GM18861 (cell line): ENCODE results near the gene SYT17.

Experiments
- ATAC-seq: cut with Tn5 transposase; IDR thresholded peaks from one replicate; pipeline ENCODE4 v1.9.1; 2021; ENCODE audit not compliant: unreplicated experiment

The SYT17 gene

DNA sequence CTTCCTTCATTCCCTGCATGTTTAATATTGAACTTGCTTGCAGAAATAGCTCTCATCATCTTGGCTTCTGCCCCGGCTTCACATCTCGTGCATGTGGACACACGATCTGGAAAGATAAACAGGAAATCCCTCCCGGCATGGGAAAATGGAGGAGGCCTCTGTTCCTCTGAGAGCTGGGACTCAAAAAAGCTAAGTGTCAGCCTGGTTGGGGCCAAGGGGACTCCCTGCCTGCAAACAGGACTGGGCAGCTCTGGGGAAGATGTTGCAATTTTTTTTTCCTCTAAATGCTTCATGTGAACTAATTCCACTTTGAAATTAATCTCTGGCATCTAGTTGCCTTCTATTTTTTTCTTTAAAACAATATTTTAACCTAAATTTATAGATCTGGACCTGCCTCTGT is 29.4 kb upstream of the SYT17 start:
- no peak for ATAC-seq

DNA sequence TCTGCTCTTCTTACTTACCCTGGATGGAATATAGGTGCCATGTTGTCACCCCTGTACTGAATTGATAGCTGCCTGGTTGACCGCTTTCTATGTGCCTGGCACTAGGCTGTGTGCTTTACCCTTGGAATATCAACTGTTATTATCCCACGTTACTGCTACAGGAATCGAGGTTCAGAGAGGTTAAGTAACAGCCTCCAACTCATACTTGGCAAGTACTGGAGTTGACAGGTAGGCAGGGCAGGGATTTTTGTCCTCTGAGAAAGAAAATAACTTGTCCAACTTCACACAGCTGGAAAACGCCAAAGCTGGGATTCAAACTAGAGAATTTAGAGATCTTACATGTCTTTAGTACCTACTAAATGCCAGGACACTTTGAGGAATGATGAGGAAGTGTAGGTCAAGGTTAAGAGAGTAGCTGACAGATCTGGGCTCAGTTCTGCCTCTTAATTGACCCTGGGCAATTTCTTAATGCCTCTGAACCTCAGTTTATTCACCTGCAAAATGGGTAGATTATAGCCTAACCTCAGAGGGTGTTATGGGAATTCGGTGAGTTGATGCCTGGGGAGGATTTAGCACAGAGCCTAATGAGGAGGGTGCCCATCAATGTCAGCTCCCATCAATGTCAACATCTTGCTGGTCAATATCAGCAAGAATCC is 28.5 kb upstream of the SYT17 start:
- no peak for ATAC-seq

DNA sequence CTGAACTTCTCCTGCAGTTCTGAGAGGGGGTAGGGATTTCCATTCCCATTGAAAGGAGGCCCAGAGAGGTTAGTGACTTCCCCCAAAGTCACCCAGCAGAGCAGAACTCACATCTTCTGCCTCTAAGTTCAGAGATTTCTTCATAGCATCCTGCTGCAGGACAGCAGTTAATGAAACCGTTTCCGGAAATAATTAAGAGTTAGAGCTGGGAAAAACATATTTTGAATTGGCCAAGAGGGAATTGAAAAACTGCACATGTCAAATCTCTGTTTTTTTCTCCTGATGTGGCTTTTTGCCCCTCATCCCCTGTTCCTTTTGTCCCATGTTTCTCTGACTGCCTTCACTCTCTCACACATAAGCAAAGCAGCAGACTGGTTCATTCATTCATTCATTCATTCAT is 27.6 kb upstream of the SYT17 start:
- ATAC-seq, result no peak

DNA sequence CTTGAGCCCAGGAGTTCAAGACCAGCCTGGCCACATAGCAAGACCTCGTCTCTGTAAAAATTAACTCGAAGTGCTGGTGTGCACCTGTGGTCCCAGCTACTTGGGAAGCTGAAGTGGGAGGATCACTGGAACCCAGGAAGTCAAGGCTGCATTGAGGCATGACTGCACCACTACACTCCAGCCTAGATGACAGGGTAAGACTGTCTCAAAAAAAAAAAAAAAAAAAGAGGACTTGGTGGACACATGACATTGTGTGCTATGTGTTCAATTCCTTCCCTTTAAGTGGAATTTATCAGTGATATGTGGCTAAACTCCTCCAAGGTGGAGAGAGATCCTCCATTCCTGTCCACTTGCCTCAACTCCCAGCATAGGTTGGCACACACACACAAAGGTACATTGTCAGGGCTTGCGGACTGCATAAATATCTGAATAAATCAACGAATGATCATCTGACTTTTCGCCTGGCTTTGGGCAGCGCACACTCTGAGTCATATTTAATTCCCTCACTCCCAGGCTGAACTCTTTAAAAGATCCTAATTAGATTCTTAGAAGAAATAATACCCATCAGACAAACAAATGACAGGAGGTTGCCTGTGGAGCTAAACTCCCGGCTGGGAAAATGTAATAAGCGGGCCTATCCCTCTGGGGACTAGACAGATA is 25.0 kb upstream of the SYT17 start:
- ATAC-seq, result no peak

DNA sequence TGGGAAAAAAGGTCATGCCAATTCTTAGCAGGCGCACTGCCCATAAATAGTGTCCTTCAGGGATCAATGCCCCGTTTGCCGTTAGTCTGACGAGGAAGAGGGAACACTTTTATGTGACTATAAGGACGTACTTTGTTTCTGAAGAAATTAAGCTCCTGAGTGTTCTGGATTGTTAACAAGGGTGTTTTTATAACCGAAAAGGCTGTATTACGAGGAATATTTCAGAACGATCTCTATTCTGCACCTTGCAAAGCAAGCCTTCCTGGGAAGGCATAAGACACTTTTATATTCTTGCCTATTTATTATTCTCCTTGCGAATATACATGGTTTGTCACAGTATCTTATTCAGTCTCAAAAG is 24.5 kb upstream of the SYT17 start:
- ATAC-seq, result no peak

DNA sequence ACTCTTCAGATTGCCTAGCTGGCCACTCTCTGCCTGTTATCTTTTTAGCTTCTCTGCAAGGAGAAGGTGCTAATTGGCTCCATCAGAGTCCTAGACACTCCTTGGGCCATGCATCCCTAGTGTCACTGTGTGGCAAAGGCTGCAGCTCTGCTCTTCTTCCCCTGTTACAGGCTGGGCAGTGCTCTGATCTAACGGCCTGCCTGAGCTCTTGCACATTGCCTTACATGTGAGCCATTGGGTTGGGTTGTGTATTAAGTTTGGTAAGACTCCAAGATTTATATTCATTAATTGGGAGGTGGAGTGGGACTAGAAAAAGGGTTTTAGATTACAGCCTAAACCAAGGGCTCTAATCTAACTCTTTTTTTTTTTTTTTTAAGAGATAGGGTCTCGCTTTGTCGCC is 23.0 kb upstream of the SYT17 start:
- no peak for ATAC-seq

DNA sequence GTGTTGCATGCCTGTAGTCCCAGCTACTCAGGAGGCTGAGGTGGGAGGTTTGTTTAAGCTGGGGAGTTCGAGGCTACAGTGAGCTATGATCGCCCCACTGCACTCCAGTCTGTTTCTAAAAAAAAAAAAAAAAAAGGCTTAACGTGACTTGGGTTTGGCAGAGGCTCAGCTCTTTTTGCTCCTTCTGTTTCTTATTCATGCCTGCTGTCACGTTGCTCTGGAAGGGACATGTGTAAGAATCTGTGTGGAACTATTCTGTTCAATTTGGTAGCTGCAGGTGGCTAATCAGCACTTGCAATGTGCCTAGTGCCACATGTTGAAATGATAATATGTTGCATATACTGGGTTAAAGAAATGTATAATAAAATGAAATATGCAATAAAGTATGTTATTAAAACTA is 20.9 kb upstream of the SYT17 start:
- no peak for ATAC-seq

DNA sequence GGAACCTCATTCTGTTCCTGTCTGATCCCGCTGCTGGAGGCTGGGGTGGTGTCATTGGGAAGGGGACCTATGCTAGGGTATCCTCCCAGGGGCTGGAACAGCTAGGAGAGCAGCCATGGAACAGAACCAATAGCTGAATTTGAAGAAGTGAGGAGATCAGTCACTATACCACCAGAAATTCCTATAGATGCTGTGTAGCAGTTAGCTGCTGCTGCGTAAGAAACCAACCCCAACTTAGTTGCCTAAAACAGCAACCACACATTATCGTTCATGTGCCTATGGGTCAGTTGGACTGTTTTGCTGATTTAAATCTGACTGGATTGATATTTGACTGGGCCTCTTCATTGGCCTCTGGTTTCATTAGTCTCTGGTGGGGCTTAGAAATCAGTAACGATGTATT is 20.4 kb upstream of the SYT17 start:
- no peak for ATAC-seq

DNA sequence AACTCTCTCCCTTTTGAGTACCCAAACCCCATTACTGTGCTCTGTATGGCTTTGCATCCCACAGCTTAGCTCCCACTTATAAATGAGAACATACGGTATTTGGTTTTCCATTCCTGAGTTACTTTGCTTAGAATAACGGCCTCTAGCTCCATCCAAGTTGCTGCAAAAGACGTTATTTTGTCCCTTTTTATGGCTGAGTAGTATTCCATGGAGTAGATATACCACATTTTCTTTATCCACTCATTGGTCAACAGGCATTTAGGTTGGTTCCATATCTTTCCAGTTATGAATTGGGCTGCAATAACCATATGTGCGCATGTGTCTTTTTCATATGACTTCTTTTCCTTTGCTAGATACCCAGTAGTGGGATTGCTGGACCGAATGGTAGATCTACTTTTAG is 19.9 kb upstream of the SYT17 start:
- ATAC-seq, result no peak

DNA sequence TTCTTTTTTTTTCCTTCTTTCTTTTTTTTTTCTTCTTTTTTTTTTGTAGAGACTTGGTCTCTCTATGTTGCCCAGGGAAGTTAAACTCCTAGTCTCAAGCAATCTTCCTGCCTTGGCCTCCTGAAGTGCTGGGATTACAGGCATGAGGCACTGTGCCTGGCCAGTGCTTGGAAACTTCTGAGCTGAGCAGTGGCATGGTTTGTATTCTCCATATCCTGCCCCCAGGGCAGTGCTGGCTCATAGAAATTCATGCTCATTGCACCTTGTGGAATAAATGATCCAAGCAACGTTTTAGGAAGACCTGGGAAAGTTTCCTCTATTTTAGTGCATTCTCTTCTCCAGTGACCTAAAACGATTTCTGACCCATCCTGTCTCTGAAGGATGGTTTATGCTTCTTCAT is 16.7 kb upstream of the SYT17 start:
- no peak for ATAC-seq

DNA sequence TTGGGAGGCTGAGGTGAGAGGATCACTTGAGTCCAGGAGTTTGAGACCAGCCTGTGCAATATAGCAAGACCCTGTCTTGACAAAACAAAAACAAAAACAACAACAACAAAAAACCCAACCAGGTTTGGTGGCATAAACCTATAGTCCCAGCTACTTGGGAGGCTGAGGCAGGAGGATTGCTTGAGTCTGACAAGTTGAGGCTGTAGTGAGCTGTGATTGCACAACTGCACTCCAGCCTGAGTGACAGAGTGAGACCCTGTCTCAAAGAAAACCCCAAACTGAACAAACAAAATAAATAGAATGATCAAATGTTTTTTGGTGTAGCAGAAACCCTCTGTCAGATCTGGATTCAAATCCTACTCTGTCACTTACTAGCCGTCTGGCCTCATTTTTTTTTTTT is 16.0 kb upstream of the SYT17 start:
- ATAC-seq, result no peak

DNA sequence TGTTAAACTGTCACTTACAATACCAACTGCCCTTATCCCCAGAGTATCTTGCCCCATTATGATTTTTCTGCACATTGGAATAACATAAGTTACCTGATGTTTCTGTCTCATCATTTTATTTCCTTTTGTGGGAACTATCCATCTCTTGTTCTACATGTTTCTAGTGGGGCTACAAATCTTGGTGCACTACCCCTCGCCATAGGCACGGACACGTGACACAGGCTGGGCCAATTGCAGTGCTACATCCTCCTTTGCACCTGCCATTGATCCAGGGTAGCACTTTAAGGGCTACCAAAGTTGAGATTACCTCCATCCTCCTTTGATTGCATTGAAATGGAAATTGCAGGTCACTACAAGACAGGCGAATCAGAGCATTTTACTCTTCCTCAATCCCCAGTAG is 14.2 kb upstream of the SYT17 start:
- no peak for ATAC-seq

DNA sequence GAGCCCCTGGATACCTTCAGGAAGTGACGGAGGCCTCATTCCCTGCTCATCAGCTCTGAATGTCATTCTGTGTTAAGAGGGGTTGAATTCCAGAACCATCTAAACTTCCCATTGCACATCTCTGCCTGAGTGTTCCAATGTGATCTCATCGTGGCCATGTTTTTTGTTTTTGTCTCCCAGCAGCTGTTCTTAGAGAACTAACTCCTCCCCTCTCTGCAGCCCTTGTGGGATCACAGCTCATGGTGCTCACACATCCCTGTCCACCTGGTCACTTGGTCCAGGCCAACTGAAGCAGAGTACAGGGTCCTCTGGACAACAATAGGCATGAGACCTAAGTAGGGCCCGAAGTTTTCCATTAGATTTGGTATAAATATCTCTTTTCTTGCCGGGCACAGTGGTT is 6.0 kb upstream of the SYT17 start:
- no peak for ATAC-seq

DNA sequence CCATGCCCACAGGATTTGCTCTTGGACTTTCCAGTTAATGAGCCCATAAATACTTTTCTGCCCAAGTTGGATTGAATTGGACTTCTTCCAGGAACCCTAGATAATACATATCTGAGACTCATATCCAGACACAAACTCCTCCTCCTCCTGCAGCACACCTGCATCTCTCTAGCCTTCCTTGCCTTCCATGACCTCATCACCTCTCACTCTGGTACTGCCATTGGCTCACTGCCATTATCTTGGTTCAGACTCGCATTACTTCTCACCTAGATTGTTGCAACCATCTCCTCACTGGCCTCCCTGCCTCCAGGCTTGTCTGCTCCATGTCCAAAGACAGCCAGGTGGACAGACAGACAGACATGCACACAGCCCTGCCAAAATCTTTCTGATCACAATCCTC is 4.8 kb upstream of the SYT17 start:
- no peak for ATAC-seq

DNA sequence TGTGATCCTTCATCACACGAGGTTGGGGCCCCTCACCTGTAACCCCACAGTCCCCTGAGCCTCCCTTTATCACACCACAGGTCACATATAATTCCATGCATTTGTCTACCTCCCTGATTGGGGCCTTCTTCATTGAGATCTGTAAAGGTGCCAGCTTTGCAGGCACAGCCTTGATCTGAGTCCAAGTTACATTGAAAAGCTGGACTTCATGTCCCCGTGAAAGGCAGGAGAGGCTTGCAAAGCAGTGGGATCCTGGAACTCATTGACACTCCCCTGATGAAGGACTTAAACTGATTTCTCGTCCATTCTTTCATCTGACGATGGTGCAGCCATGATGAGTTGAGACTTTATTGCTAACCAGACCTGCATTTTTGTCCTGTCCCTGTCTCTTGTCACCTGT is 3.8 kb upstream of the SYT17 start:
- ATAC-seq, result no peak

DNA sequence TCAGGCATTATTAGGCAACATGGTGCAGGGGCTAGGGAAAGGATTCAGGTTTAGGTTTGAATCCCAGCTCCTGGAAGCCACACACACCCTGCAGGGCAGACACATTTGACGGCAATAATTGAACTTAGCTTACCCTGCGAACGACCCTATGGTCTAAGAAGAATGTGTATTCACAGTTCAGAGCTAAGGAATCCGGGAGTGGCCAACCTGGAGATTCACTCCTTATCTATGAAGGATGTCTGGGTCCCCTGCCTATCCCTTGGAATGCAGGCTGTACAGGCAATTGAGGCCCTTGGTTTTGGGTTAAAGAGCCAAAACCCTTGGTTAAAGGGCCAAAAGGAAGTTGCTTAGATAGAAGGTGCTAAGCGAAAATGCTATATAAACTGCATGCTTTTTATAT is 2.9 kb upstream of the SYT17 start:
- ATAC-seq, result no peak

DNA sequence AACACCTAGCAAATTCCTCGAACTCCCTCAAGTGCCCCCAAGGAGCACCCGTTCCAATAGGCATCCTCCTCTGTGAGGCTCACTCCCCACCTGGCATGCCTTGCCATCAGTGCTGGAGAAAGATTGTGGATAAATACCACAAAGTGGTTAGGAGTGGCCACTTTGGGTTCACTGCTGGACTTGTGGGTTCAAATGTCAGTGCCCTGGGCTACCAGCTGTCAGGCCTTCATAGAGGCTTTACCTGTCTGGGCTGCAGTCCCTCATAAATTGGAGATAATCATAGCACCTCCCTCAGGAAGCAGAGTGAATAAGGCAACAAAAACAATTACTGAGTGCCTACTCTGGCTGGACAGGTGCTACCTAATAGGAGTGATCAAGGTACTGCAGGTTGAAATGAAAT is 1.5 kb upstream of the SYT17 start:
- no peak for ATAC-seq

DNA sequence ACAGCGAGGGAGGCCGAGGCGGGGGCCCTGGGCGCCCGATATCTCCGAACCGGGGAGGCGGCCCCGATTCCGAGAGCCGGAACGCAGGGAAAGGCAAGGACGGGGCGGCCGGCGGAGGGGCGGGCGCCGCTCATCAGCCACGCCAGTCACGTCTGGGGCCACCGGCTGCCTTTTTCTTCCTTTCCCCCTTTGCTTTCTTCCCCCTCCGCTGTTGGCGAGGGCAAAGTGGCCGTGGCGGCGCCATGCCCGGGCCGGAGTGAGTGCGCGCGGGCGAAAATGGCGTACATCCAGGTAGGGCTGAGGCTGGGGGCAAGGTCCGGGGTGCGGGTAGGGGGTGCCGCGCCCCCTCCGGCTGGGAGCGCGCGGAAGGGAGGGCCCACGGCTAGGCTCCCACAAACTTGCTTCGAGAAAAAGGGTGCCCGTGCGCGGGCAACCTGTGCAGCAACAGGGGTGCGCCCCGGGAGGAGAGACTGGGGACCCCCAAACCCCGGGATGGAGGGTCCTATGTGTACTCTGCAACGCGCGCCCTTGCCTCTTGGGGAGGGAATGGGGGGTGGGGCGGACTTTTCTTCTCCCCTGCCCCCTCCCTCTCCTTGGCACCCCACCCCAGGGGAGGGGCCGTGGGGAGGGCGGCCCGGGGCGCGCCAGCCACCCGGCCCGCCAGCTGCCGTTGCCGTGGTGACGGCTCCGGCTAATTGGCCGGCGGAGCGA is 486 bp downstream of the SYT17 start:
- no peak for ATAC-seq

DNA sequence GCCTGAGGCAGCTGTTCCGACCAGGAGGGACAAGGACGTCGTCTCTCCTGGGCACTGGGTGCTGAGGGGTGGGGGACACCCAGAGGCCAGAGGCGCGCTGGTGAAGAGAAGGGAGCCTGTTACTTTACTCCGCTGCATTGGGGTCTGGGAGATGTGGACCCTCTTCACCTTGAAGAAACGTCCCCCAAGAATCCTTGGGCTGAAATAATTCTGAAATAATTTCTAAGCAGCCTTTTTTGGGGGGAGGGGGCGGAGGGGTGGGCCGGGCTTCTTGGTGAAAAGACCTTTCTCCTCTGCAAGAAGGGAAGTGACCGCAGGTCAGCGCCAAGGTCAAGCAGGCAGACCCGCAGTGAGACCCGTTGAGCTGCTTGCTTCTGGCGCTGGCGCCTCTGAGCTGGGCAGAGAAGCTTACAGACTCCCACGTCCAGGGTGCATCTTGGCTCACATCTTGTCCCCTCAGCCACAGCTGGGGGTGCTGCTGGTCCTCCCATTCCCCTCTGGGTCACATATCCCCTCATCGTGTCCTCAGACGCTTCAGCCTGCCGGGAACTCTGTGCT is 1.1 kb downstream of the SYT17 start:
- ATAC-seq, result no peak

DNA sequence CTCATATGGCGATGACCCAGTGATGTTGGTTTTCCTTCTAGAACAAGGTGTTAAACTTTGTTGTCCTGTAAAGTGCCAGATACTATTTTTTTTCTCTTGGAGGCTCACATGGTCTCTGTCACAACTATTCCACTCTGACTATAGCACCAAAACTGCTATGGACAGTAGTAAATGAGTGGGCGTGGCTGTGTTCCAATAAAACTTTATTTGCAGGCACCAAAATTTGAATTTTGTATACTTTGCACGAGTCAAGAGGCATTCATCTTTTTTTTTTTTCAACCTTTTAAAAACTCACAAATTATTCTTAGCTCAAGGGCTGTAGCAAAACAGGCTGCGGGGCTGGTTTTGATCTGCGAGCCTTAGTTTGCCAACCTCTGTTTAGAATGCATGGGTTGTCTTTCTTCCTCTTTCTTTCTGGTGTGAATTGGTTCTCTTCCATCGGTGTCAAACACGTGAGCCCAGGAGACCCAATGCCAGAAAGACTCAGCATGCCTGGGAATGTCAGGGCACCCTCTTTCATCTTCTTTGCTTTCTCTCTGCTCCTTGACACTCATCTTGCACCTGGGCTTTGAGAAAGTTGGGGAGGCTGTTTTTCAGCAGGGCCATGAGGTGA is 2.1 kb downstream of the SYT17 start:
- ATAC-seq, result no peak

DNA sequence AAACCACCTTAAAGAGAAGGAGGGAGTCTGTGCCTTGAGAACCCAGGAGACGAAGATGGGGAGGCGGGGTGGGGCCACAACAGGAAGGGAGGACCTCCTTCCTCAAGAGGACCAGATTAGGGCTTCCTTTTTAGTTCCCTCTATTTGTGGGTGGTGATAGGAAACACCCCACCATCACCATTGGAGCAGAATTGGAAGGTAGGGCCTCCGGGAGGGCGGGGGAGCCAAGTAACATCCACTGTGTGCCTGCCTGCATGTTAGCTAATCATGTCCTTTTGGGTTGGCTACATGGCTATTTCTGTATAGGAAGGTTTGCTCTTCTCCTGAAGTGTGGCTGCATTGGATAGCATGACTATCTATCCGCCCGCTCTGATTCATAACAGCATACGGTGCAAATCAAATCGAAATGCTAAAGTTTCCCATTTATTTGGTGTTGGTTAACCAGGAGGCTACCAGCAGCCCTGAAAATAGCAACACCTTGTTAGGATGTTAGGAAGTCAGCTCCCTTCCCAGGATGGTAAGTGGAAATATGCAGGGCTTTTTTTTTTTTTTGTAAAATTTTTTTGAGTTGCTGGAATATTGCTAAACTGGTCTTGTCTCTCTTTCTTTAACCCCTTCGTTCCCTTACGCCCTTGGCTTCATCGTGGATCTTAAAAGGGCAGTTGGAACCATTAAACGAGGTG is 4.2 kb downstream of the SYT17 start:
- ATAC-seq, result no peak
